Neuronal stem cell (in vitro differentiated cells): Measurements from ENCODE around the gene UCK2.

Source experiments
- DNase-seq: peaks from one replicate; pipeline ENCODE4 v3.0.0-alpha.2; 2013; ENCODE audit warnings: low spot score
- H2AFZ ChIP-seq: one replicate; pipeline ENCODE4 v1.6.1; 2013; ENCODE audit warnings: mild to moderate bottlenecking, low read length, inconsistent platforms
- H2AK5ac ChIP-seq: 2 replicates; pipeline ENCODE4 v1.6.1; 2013; ENCODE audit warnings: low read depth, mild to moderate bottlenecking, inconsistent platforms, low read length, moderate library complexity, mixed read lengths
- H2BK120ac ChIP-seq: 2 replicates; pipeline ENCODE4 v1.6.1; 2013; ENCODE audit warnings: low read depth, mild to moderate bottlenecking, inconsistent platforms, low read length, moderate library complexity, mixed read lengths
- H2BK12ac ChIP-seq: one replicate; pipeline ENCODE4 v1.6.1; 2013; ENCODE audit warnings: low read length, inconsistent platforms
- H2BK15ac ChIP-seq: 2 replicates; pipeline ENCODE4 v1.6.1; 2013; ENCODE audit warnings: mild to moderate bottlenecking, low read length, inconsistent platforms, mixed read lengths
- H2BK5ac ChIP-seq: one replicate; pipeline ENCODE4 v1.6.1; 2013; ENCODE audit warnings: inconsistent platforms, mild to moderate bottlenecking, low read length, moderate library complexity
- H3K14ac ChIP-seq: one replicate; pipeline ENCODE4 v1.6.1; 2013; ENCODE audit warnings: low read length, inconsistent platforms
- H3K18ac ChIP-seq: 2 replicates; pipeline ENCODE4 v1.6.1; 2013; ENCODE audit warnings: low read length, inconsistent platforms
- H3K23ac ChIP-seq: 2 replicates; pipeline ENCODE4 v1.6.1; 2013; ENCODE audit warnings: low read depth, mild to moderate bottlenecking, mixed read lengths, low read length, inconsistent platforms; ENCODE audit not compliant: poor library complexity
- H3K27ac ChIP-seq: replicated peaks from 3 replicates; pipeline ENCODE4 v1.5.1; 2013; ENCODE audit warnings: low read length, inconsistent platforms
- H3K27me3 ChIP-seq, 3 experiments: 2 replicates each; pipeline ENCODE4 v1.6.1; 2013; ENCODE audit warnings: low read length in 3 of 3, mild to moderate bottlenecking in 2 of 3, inconsistent platforms in 1 of 3, low read depth in 1 of 3, mixed read lengths in 1 of 3, moderate library complexity in 1 of 3; ENCODE audit not compliant: control insufficient read depth in 3 of 3, insufficient read depth in 3 of 3
- H3K36me3 ChIP-seq, 2 donors: replicated peaks in 1 of 2; 2 replicates each; pipeline ENCODE4 v1.6.1; 2013; ENCODE audit warnings: low read length in 2 of 2; ENCODE audit not compliant: control insufficient read depth in 2 of 2, insufficient read depth in 2 of 2
- H3K4ac ChIP-seq: 2 replicates; pipeline ENCODE4 v1.6.1; 2013; ENCODE audit warnings: inconsistent platforms, mild to moderate bottlenecking, low read length, moderate library complexity
- H3K4me1 ChIP-seq, 2 donors: 1 replicate in 1 of 2; 2 replicates in 1 of 2; pipeline ENCODE4 v1.6.1; 2013; ENCODE audit warnings: low read length in 2 of 2, low read depth in 1 of 2; ENCODE audit not compliant: control insufficient read depth in 2 of 2, insufficient read depth in 1 of 2
- H3K4me2 ChIP-seq: one replicate; pipeline ENCODE4 v1.6.1; 2013; ENCODE audit warnings: mild to moderate bottlenecking, low read length, inconsistent platforms; ENCODE audit not compliant: insufficient read depth, poor library complexity, severe bottlenecking
- H3K4me3 ChIP-seq, 2 donors: 2 replicates each; pipeline ENCODE4 v1.5.1; 2013; ENCODE audit warnings: low read length in 2 of 2, mild to moderate bottlenecking in 2 of 2, inconsistent platforms in 1 of 2, moderate library complexity in 1 of 2
- H3K79me1 ChIP-seq: one replicate; pipeline ENCODE4 v1.6.1; 2013; ENCODE audit warnings: low read depth, mild to moderate bottlenecking, inconsistent platforms, low read length, moderate library complexity
- H3K9ac ChIP-seq: one replicate; pipeline ENCODE4 v1.6.1; 2013; ENCODE audit warnings: mild to moderate bottlenecking, low read depth, low read length, inconsistent platforms; ENCODE audit not compliant: poor library complexity
- H3K9me3 ChIP-seq, 2 donors: replicated peaks in 1 of 2; 2 replicates each; pipeline versions ENCODE3 to v1.6.1; 2013; ENCODE audit warnings: low read length in 2 of 2, mild to moderate bottlenecking in 2 of 2, inconsistent platforms in 1 of 2, low read depth in 1 of 2, mixed read lengths in 1 of 2, moderate library complexity in 1 of 2; ENCODE audit not compliant: control insufficient read depth in 2 of 2, insufficient read depth in 1 of 2
- H4K8ac ChIP-seq: one replicate; pipeline ENCODE4 v1.6.1; 2013; ENCODE audit warnings: low read depth, mild to moderate bottlenecking, inconsistent platforms, low read length, moderate library complexity
- H4K91ac ChIP-seq: one replicate; pipeline ENCODE4 v1.6.1; 2013; ENCODE audit warnings: low read length, low read depth, mild to moderate bottlenecking, inconsistent platforms; ENCODE audit not compliant: poor library complexity
- WGBS, 2 donors: extraction: QIAGEN DNeasy Blood & Tissue Kit; methylation state at CpG; one replicate each; pipeline ENCODE4 v1.1.7; 2013; ENCODE audit warnings: missing lambda C conversion rate in 2 of 2, mixed read lengths in 1 of 2; ENCODE audit not compliant: insufficient read length in 2 of 2, insufficient replicate concordance in 1 of 2; ENCODE audit errors: extremely low coverage in 2 of 2; 5-methylcytosine and 5-hydroxymethylcytosine counted together

UCK2 gene

DNA sequence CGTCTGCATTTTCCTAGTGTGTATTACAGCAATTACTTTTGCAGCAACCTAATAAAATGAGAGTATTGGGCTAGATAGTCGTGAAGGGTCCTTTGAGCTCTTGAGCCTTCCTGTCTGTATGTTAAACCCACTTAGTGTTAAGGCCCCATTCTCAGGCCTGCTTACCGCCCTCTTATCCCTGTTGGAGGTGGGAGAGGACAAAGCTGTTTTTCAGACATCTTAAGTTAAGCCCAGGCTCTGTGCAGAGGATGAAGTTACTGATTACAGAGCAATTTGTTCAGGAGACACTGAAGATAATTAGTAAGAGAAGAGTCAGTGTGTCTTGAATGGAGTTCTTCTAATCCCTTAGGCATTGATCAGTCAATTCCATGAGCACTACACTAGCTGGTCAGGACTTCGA lies 114.6 kb downstream of the UCK2 start:
- Histone ChIP-seq H3K23ac (no peak overlapping the region), H2BK120ac (no peak overlapping the region), H3K27me3 (peaks cover 0 to 10% (median 2%) of the 10 kb centered on the region in 3 experiments)

DNA sequence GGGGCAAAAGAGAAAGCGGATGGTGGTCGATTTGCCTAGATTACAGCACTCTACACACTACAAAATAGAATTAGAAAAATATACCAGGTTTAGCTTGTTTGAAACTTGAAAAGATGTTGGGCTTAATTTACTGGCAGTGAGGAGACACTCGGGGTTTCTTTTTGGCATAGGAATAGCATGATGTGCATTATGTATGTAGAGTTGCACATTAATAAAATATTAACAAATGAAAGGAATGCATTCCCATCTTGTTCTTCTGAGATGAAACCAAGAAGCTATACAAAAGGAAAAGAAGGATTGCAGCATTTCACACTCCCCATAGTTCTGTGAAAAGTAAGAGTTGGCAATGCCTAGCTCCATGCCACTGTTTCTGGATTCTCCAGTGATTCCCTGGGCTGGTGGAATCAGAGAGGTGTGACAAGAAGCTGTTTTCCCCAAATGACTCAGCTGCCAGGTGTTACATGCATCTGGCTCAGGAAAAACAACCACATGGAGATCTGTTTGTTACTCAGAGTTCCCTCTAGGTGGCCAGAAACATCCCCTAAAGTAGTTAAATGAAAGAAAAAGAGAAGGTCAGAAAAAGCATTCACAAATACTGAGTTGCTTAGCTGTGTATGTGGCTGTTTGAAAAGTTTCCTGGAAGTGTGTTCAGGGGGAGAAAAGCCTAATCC lies 115.6 kb downstream of the UCK2 start:
- no peak overlapping the region for H2BK12ac ChIP-seq
- no peaks in the 10 kb centered on the region for H3K9me3 ChIP-seq
- no peak for DNase-seq
- peaks cover 2% of the 10 kb centered on the region for H3K79me1 ChIP-seq
- H2AFZ ChIP-seq = no peak overlapping the region
- H3K4me1 ChIP-seq = peaks cover 0 to 22% of the 10 kb centered on the region in 2 donors
- no CpG with 5 or more reads among the region's 3 CpGs for WGBS, 2 donors
- no peak overlapping the region for H3K4me3 ChIP-seq
- H3K23ac ChIP-seq = no peak overlapping the region
- H3K4ac ChIP-seq = no peak overlapping the region
- H3K14ac ChIP-seq = no peak overlapping the region
- no peaks in the 10 kb centered on the region for H3K36me3 ChIP-seq
- H3K4me2 ChIP-seq = no peak overlapping the region
- no peak overlapping the region for H3K27ac ChIP-seq
- no peak overlapping the region for H2BK5ac ChIP-seq
- no peak overlapping the region for H2BK120ac ChIP-seq
- no peak overlapping the region for H4K8ac ChIP-seq
- peaks cover 0 to 10% (median 2%) of the 10 kb centered on the region in 3 experiments for H3K27me3 ChIP-seq
- H2AK5ac ChIP-seq = no peak overlapping the region
- no peak overlapping the region for H3K9ac ChIP-seq
- H2BK15ac ChIP-seq = no peak overlapping the region
- no peak overlapping the region for H3K18ac ChIP-seq
- H4K91ac ChIP-seq = no peak overlapping the region

More for the DNA sequence above, 114.6 kb downstream of the UCK2 start:
- H2BK5ac ChIP-seq = no peak overlapping the region
- H2AFZ ChIP-seq = no peak overlapping the region
- H3K4me3 ChIP-seq = no peak overlapping the region
- H3K4me1 ChIP-seq = peaks cover 0 to 17% of the 10 kb centered on the region in 2 donors
- no peak overlapping the region for H3K4ac ChIP-seq
- H3K18ac ChIP-seq = no peak overlapping the region
- DNase-seq = peak; percentile 39
- H3K79me1 ChIP-seq = peaks cover 2% of the 10 kb centered on the region
- no peaks in the 10 kb centered on the region for H3K36me3 ChIP-seq
- H3K9me3 ChIP-seq = no peaks in the 10 kb centered on the region
- no peak overlapping the region for H3K27ac ChIP-seq
- H3K4me2 ChIP-seq = no peak overlapping the region
- no CpG with 5 or more reads among the region's 4 CpGs for WGBS, 2 donors
- H3K14ac ChIP-seq = no peak overlapping the region
- no peak overlapping the region for H2BK15ac ChIP-seq
- no peak overlapping the region for H2BK12ac ChIP-seq
- H4K91ac ChIP-seq = no peak overlapping the region
- H3K9ac ChIP-seq = no peak overlapping the region
- H4K8ac ChIP-seq = no peak overlapping the region
- H2AK5ac ChIP-seq = no peak overlapping the region

GRCh38 chr1:165945911-165946310 lies 118.5 kb downstream of the UCK2 start:
- Histone ChIP-seq H2BK120ac (no peak overlapping the region), H3K4me2 (no peak overlapping the region), H3K4me1 (peaks cover 0 to 22% of the 10 kb centered on the region in 2 donors), H2BK15ac (no peak overlapping the region), H2BK12ac (no peak overlapping the region), H3K4ac (no peak overlapping the region), H2BK5ac (no peak overlapping the region), H3K27ac (no peak overlapping the region), H3K9ac (no peak overlapping the region), H3K27me3 (peaks cover 0 to 10% (median 0%) of the 10 kb centered on the region in 3 experiments), H4K91ac (no peak overlapping the region), H3K14ac (no peak overlapping the region), H2AK5ac (no peak overlapping the region), H3K23ac (no peak overlapping the region), H4K8ac (no peak overlapping the region), H3K18ac (no peak overlapping the region), H2AFZ (no peak overlapping the region), H3K4me3 (no peak overlapping the region), H3K9me3 (no peaks in the 10 kb centered on the region), H3K79me1 (peaks cover 2% of the 10 kb centered on the region), H3K36me3 (no peaks in the 10 kb centered on the region)
- WGBS, 2 donors = no CpG with 5 or more reads among the region's 4 CpGs
- no peak for DNase-seq

- H2AFZ ChIP-seq = no peak overlapping the region
- no CpG with 5 or more reads among the region's 6 CpGs for WGBS, 2 donors
- no peak overlapping the region for H3K4ac ChIP-seq
- no peak overlapping the region for H3K23ac ChIP-seq
- no peak for DNase-seq
- H3K27ac ChIP-seq = no peak overlapping the region
- peaks cover 0 to 5% (median 0%) of the 10 kb centered on the region in 3 experiments for H3K27me3 ChIP-seq
- no peak overlapping the region for H3K4me3 ChIP-seq
- no peaks in the 10 kb centered on the region for H3K36me3 ChIP-seq
- no peak overlapping the region for H2AK5ac ChIP-seq
- H3K14ac ChIP-seq = no peak overlapping the region
- H4K91ac ChIP-seq = no peak overlapping the region
- H3K4me2 ChIP-seq = no peak overlapping the region
- no peaks in the 10 kb centered on the region for H3K9me3 ChIP-seq
- peaks cover 0 to 9% of the 10 kb centered on the region in 2 donors for H3K4me1 ChIP-seq
- no peak overlapping the region for H2BK5ac ChIP-seq
- H3K18ac ChIP-seq = no peak overlapping the region
- no peaks in the 10 kb centered on the region for H3K79me1 ChIP-seq
- no peak overlapping the region for H2BK15ac ChIP-seq
- H3K9ac ChIP-seq = no peak overlapping the region
- no peak overlapping the region for H2BK12ac ChIP-seq
- H2BK120ac ChIP-seq = no peak overlapping the region
- no peak overlapping the region for H4K8ac ChIP-seq
Measured at GRCh38 chr1:165947797-165948455, 120.5 kb downstream of the UCK2 start.
